T-helper 22 cell (primary cell): ENCODE measurements around the gene ABCB8.

Experiments
- DNase-seq: peaks from one replicate; pipeline ENCODE4 v3.0.0-alpha.2; 2020; ENCODE audit warnings: low read depth

ABCB8 gene

DNA sequence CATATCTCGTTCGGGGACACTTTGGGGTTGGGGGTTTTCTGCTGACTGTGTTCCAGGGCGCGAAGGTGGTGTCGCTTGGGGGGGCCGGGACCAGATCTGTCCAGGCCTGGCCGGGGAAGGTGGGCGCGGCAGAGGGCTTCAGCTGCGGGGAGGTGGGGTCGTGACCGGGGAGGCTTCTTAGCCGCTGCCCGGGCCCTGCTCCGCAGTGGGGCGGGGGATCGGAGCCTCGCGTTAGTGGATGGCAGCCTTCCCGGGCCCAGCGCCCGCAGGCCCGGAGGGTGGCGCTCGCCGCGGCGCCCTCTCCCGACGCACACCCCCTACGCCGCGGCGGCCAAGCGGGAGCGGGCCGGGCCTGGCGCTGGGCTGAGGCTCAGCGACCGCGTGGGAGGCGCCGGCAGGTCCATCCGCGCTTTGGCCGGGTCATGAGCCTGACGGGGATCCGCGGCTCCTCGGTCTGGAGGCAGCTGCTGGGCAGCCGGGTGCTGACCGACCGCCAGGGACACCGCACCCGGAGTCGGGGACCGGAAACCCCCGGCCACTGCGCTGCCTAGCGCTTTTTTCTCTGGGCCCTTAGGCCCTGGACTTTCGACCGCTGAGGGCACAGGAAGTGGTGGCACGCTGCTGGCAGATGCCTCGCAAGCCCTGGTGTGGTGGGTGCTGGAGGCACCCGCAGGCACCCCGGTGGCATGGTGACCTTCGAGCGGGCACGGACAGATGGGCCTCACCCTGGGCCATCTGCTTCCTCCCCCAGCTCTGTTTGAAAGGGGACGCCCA, 59.2 kb downstream of the ABCB8 start:
- DNase-seq: no peak

- DNase-seq: no peak
Measured at GRCh38 chr7:151088019-151088855, 60.0 kb downstream of the ABCB8 start.

GRCh38 chr7:151088856-151089699, 60.8 kb downstream of the ABCB8 start:
- no peak for DNase-seq

DNA sequence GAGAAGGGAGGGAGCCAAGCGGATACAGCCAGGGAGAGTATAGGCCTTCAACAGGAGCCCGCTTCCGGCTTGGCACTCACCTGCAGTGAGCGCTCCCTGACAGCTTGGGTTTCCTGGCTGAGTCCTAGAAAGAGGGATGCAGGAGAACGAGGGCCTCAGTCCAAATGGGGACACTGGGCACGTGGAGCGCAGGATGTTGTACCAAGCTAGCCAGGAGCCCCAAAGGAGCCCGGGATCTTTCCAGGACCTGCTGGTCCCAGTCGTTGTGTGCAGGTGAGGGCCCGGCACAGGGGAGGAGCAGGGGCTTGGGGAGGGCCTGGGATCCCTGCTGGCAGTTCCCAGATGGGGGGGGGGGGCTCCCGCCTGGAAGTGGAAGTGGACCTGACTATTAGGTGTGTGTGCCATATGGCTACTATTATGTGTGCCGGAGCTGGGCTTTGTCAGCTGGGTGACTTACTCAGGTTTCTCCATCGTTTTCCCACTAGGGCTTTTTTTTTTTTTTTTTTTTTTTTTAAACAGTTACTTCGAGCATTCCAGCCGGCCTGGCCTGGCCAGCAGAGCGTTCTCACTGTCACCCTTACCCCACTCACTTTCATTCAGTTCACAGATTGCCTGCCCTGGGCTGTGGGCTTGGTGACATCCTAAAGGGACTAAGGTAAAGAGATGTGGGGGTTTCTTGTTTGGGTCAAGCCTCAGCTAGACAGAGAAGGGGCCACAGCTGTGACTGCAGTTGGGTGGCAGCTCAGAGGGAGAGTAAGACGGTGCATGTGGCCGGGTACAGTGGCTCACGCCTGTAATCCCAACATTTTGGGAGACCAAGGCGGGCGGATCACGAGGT, 61.9 kb downstream of the ABCB8 start:
- no peak for DNase-seq

DNA sequence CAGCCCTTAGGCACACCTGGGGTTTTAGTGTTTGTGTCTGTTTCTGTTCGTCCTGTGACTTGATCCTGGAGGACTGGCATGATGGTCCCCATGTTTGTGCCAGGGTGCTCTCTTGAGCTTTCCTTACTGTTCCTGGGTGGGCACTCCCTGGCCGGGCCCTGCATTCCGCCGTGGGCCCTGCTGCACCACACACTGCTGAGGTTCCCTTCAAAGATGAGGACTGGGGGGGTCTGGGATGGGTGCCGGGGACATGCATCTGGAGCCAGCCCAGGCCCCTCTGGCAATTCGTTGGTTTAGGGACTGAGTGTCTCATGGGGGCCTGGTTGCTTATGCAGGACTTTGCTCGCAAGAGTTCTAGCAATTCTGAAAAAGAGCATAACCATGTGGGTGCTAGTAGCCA, 62.8 kb downstream of the ABCB8 start:
- no peak for DNase-seq

- no peak for DNase-seq
Measured at GRCh38 chr7:151091431-151091830, 63.2 kb downstream of the ABCB8 start.

DNA sequence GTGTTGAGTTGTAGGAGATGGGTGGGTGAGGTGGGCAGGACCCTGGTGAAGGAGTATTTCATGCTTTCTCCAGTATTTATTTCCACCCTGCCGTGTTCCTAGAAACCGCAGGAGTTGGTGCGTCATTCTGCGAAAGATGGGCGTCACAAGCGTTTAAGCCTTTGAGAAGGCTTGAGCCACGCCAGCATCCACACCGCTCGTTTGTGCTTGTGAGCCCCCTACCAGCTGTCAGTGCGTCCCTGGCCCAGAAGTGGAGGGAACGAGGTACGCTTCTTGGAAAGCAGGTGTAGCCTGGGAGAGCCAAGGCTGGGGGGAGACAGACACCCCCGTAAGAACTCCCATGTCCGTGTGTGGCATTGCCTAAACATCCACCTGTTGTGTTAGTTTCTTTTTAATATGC, 63.7 kb downstream of the ABCB8 start:
- DNase-seq: no peak

GRCh38 chr7:151093748-151094147, 65.5 kb downstream of the ABCB8 start:
- no peak for DNase-seq

DNA sequence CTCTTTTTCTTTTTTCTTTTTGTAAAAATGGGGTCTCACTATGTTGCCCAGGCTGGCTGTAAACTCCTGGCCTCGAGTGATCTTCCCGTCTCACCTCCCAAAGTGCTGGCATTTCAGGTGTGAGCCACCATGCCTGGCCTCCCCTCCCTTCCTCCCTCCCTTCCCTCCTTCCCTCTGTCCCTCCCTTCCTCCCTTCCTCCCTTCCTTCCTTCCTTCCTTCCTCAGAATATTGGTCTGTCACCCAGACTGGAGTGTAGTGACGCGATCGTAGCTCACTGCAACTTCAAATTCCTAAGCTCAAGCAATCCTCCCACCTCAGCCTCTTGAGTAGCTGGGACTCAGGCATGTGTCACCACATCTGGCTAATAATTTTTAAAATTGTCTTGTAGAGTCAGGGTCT, 66.4 kb downstream of the ABCB8 start:
- DNase-seq: no peak

DNA sequence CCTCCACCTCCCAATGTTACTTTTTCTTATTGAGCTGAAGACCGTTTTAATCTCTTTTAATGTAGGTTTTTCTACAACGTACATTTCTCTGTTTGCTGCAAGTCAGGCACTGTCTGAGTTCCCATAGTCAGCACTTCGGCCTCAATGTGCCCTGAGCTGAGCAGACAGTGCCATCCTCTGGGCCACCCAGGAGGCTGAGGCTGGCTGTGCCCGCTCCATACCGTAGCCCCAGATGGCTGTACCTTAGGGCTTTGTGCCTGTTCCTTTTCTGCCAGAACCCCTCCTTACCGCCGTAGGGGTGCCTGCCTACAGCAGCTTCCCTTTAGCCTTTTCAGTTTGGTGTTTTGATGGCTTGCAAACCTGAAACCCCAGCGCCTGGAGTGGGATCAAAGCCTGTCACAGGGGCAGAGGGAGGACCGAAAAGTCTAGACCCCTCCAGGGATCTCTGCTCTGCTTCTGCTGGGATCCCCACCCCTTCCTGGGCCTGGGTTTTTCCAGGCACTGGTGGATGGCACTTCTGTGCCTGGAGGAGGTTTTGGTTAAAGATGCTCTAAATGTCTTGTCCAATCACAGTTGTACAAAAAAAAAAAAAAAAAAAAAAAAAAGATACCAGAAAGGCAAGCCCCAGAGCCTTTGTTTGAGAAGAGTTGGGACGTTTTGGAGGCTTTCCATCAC, 67.0 kb downstream of the ABCB8 start:
- DNase-seq: no peak

GRCh38 chr7:151095828-151096475, 67.7 kb downstream of the ABCB8 start:
- no peak for DNase-seq
